Measurements from ENCODE around the gene PSMB9.

GRCh38 chr6:32845384-32845884, 8.6 kb upstream of the PSMB9 start:
- TF ChIP-seq MXI1 (conservative IDR thresholded peaks at IDR 0.05; ENCODE audit: poor library complexity, severe bottlenecking) (no peak), CTCF (IDR thresholded peaks at IDR 0.05; ENCODE audit: poor library complexity, severe bottlenecking) (no peak), RAD21 (conservative IDR thresholded peaks at IDR 0.05) (no peak), POLR2AphosphoS5 (IDR thresholded peaks at IDR 0.05) (no peak), EP300 (conservative IDR thresholded peaks at IDR 0.05; ENCODE audit: poor library complexity, severe bottlenecking) (no peak), EZH2 (IDR thresholded peaks at IDR 0.05; ENCODE audit: borderline replicate concordance, insufficient read depth, low read length, poor library complexity, severe bottlenecking) (no peak), TAF1 (IDR thresholded peaks at IDR 0.05; ENCODE audit: low read depth) (no peak), SMC3 (conservative IDR thresholded peaks at IDR 0.05; ENCODE audit: poor library complexity) (no peak)
- TF ChIP-seq, protein P1, sequence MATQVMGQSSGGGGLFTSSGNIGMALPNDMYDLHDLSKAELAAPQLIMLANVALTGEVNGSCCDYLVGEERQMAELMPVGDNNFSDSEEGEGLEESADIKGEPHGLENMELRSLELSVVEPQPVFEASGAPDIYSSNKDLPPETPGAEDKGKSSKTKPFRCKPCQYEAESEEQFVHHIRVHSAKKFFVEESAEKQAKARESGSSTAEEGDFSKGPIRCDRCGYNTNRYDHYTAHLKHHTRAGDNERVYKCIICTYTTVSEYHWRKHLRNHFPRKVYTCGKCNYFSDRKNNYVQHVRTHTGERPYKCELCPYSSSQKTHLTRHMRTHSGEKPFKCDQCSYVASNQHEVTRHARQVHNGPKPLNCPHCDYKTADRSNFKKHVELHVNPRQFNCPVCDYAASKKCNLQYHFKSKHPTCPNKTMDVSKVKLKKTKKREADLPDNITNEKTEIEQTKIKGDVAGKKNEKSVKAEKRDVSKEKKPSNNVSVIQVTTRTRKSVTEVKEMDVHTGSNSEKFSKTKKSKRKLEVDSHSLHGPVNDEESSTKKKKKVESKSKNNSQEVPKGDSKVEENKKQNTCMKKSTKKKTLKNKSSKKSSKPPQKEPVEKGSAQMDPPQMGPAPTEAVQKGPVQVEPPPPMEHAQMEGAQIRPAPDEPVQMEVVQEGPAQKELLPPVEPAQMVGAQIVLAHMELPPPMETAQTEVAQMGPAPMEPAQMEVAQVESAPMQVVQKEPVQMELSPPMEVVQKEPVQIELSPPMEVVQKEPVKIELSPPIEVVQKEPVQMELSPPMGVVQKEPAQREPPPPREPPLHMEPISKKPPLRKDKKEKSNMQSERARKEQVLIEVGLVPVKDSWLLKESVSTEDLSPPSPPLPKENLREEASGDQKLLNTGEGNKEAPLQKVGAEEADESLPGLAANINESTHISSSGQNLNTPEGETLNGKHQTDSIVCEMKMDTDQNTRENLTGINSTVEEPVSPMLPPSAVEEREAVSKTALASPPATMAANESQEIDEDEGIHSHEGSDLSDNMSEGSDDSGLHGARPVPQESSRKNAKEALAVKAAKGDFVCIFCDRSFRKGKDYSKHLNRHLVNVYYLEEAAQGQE (IDR thresholded peaks at IDR 0.05; ENCODE audit: borderline replicate concordance) = no peak

Data from neural cell (in vitro differentiated cells).